Stimulated activated CD8-positive, alpha-beta memory T cell treated with anti-CD3 and anti-CD28 coated beads, Interleukin-4, amount 100 ng/mL, for 24 hours (primary cell): Measurements from ENCODE around the gene DTL.
"Not testable (repeated sequence)": the region's sequence is repeated elsewhere in the genome, so short reads cannot be mapped to it uniquely, and the experiment has no call there.

Experiments
- DNase-seq: peaks from one replicate; pipeline ENCODE4 v3.0.0-alpha.2; 2020; ENCODE audit warnings: low read depth

DTL gene

GRCh38 chr1:212035123-212035834 is at the start of gene DTL, which contains the start of gene INTS7:
Gene DTL, plus strand, starts transcription at chr1:212035748. Its CDS starts 143 bp downstream, at chr1:212035891.
Gene INTS7, minus strand, starts transcription at chr1:212035557. Its CDS starts 120 bp downstream, at chr1:212035437.
- DNase-seq = peak; percentile 95

DNA sequence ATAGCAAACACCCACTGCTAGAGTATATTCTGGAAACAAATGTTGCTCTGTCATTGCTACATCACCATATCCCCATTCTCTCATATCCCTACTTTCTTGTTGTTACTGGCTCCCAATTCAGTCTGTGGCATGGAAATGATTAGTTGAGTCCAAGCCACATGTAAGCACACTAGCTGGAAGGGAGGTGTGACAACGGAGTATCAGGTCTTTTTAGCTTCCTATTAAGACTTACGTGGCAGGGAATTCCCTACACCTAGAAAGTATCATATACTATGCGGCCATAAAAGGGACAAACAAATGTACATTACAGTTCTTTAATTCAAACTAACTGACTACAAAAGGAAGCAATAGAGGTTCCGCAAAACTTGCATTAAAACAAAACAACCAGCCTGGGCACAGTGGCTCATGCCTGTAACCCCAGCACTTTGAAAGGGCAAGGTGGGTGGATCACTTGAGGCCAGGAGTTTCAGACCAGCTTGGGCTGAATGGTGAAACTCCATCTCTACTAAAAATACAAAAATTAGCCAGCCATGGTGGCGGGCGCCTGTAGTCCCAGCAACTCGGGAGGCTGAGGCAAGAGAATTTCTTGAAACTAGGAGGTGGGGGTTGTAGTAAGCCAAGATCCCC is 48.8 kb upstream of the DTL start:
- no peak for DNase-seq

DNA sequence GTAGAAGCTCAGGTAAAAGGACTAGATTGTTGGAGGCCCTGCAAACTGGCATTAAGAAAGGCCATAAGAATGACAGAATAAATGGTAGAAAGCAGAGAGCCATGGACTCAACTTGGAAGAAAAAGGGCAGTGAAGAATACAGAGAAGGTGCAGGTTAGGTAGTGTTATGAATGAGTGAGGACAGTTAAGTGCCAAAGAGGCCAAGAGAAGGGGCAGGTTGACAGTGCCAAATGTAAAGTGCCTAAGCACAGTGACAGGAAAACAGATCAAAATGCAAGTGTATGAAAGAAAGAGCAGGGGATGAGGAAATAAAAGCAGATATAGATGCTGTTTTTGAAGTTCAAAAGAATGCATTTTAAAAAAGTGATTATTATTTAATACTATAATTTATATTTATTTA is 43.9 kb upstream of the DTL start:
- DNase-seq = no peak

GRCh38 chr1:211997426-211997825 is 38.1 kb upstream of the DTL start:
- not testable (repeated sequence) for DNase-seq

DNA sequence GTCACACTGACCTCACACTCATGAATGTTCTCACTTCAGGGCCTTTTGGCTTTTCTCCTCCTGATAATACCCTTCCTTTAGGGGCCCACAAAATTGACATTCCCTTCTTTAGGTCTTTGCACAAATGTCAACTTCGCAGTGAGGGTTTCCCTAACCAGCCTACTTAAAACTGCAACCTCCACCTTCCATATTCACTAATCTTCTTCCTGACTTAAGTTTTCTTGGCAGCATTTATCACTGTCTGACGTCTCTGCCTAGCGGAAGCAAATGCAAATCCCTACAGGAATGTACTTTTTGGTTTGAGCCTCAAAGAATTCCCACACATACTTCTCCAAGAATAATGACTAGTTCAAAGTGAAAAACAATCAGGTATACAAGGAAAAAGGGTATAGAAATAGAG is 33.0 kb upstream of the DTL start:
- no peak for DNase-seq

DNA sequence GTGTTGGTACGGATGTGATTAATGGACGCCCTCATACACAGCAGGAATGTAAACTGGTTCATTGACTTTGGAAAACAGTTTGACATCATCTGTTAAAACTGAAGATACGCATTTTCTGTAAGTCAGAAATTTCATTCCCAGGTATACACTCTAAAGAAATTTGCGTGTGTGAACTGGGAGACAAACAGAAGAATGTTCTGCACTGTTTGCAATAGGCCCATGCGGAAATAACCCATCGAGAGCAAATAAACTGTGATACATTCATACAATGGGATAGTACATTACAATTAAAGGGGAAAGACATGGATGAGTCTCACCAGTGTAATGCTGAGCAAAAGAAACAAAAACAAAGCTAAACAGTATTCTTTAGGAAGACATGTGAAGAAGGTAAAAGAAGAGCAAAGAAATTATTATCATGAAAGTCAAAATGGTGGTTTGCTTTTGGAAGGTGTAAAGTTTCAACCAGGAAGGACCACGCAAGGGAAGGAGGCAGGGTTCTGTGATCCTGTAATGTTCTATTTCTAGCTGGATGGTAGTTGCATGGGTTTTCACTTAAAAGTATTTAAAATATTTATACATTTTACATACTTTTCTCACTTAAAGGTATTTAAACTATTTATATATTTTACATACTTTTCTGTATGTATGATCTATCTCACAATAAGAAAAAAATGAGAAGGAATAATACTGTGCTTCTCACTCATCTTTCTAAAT is 30.5 kb upstream of the DTL start:
- no peak for DNase-seq

DNA sequence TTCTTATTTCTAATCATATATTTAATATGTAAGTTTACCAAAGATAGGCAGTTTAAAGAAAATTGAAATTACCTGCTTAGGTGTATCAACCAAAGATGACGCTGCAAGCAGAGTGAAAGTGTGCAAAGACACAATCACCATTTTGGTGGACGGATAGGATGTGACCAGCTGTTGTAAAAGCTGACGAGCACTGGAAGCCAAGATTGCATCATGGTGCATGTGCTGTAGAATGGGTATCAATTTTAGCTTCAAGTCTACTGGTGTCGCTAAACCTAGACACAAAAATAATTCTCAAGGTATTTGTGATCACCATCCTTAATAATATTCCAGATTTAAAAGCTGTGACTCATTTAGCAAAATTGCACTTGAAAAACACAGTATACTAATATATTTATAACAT is 28.4 kb upstream of the DTL start:
- no peak for DNase-seq

DNA sequence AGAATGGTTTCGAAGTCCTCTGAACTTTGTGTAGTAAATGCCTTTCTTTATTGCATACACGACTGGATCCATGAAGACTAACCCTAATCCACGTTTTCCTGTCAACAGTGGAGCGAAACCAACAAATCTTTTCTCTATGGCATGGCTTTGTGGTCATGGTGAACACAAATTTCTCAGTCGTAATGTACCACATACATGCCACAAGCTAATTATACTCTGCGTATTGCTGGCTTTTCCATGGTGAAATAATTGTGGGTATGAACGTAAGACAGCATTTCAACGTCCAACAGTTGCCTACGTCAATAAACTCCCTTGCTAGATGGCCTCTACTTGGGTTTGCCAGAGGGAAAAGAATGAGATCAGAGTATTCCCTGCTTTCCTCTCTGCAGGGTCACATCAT is 27.7 kb upstream of the DTL start:
- DNase-seq = no peak

- DNase-seq = no peak
Measured at GRCh38 chr1:212009561-212009960, 26.0 kb upstream of the DTL start.

DNA sequence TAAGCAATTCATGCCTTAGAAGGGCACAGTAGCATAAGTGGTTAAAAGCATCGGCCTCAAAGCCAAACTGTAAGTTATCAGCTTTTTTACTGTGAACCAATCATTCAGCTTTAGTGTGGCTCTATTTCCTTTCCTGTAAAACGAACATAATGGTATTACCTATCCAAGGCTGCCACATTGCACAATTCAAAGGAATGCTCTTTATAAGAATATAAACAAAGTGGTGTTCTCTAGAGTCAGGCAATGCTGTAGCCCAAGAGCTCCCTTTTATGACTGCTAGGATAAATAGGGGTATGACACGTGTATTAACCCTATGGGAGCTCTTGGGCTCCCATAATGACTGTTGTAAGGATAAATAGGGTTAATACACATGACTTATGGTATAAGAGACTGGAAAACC is 25.5 kb upstream of the DTL start:
- DNase-seq = no peak

DNA sequence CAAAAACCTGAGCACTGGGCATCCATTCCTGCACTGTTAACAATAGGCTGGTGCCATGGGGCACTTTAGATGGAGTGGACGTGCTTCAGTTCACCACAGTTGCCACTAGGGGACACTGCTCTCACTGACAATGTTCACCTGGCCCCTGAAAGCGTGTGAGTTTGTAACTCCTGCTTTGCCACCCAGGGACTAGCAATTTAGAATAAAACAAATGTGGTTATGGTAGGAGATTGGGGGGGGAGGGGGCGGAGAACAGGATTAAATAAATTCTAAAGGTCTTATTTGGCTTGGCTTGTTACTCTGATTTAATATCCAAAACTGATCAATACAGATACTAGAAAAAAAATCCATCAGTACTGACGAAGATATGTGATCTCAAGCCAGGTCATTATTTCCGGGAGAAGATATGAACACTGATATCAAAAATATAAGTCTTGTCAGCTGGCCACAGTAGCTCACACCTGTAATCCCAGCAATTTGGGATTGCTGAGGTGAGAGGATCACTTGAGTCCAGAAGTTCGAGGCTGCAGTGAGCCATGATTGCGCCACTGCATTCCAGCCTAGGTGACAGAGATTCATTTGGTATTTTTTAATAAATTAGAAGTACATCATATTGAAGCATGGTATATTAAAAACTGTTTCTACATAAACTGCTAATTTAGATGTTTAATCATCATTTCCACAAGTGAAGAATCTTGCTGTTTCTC is 23.4 kb upstream of the DTL start:
- DNase-seq = peak; percentile 44

- DNase-seq = no peak
Measured at GRCh38 chr1:212013672-212014071, 21.9 kb upstream of the DTL start.

DNA sequence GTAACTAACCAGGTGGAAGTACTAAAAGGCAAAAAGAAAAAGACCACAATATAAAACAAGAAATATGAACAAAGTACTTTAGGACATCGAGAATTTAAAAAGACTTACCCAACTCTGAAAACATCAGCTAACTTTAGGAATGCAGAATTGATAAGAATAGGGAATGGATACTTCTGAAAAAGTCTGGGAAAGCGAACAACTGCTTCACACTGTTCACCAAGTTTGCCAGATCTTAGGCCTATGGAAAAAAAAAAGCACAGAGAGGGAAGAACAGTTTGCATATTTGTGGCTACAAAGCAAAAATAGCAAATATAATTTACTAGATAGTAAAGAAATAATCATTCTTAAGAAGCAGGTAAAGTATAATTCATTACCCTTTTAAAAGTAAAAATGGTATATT is 14.6 kb upstream of the DTL start:
- no peak for DNase-seq

GRCh38 chr1:212021563-212021962 is 14.0 kb upstream of the DTL start:
- DNase-seq = no peak

DNA sequence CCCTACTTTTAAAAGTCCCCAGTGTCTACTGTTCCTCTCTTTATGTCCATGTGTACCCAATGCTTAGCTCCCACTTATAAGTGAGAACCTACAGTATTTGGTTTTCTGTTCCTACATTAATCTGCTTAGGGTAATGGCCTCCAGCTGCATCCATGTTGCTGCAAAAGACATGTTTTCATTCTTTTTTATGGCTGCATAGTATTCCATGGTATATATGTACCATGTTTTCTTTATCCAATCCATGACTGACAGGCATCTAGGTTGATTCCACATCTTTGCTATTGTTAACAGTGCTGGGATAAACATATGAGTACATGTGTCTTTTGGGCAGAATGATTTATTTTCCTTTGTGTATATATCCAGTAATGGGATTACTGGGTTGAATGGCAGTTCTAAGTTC is 12.6 kb upstream of the DTL start:
- DNase-seq = not testable (repeated sequence)

DNA sequence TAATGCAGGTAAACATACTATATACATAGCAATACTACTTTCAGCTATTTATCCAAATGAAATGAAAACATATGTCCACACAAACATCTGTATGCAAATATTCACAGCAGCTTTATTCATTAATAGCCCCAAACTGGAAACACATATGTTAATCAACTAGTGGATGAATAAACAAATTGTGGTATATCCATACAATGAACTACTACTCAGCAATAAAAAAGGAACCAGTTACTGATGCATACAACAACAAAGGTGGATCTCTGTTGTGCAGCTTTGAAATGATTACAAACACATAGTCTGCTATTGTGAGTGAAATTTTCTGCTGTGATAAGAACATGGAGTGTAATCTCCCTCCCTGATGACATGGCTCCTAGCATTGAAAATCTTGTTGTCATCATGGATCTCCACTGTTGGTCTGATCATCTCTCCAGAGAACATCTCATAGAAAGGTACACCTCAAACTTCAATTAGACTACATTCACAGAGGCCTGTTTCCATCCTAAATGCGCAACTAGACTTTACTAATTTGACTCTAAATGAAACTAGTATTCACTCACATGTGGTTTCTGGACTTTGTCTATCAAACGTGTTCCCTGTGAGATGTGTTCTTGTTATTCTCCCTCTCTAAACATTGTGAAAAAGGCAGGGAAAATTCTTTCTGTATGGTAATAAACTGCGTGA is 10.9 kb upstream of the DTL start:
- DNase-seq = no peak

- DNase-seq = not testable (repeated sequence)
Measured at GRCh38 chr1:212027727-212028126, 7.8 kb upstream of the DTL start.

DNA sequence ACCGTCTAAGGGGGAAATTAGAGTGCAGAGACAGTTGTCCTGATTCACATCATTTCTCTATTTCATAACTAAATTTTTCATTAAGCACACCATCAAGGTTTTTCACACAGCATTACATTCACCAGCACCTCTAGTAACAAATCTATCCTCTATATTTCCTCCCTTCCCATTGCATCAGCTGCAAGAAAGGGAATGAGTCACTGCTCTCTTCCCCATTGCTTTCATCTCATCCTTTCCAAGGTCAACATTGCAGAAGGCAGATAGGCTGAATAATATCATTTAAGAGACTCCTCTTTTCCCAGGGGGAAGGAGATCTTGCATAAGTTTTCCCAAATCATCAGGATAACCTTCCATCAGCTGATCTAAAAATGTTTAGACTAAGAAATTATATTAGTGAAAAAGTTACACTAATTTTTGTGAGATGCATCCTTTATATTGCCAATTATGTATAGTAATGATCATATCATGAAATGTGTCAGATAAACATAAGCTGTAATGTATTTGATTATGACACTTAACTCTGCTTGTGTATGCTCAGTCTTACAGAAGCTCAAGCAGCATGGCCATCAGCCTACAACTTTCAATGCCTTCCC is 4.5 kb upstream of the DTL start:
- DNase-seq = no peak

GRCh38 chr1:212034516-212035122 is 929 bp upstream of the DTL start:
- no peak for DNase-seq

- no peak for DNase-seq
Measured at GRCh38 chr1:212035835-212036605, 472 bp downstream of the DTL start.
